Activated CD8-positive, alpha-beta T cell treated with anti-CD3 and anti-CD28 coated beads, Interleukin-2, amount 10 ng/mL, durations not matched to agents 7 days and 5 days (primary cell): ENCODE results near the gene TRIM17. TPM values are rescaled to one million over a fixed set of nuclear protein-coding genes. Genes with fewer than 3 reads are reported as not detected.

ENCODE experiments used
- ATAC-seq: fragments of 150-1000 bp; cut with Tn5 transposase; one replicate; pipeline ENCODE4 v1.10.0; 2021; ENCODE audit warnings: moderate library complexity
- CTCF ChIA-PET: fragments of 350-600 bp; sonication (Branson Sonifier 250); formaldehyde crosslinking; loops from one replicate; lab custom pipeline; 2021; ENCODE audit warnings: antibody characterized with exemption; lab: Charles Lee
- POLR2A ChIA-PET: fragments of 350-600 bp; sonication (Branson Sonifier 250); formaldehyde crosslinking; loops from one replicate; lab custom pipeline; 2021; ENCODE audit warnings: antibody characterized with exemption; lab: Charles Lee
- DNase-seq: peaks from one replicate; pipeline ENCODE4 v3.0.0-alpha.2; 2020
- H3K27ac Mint-ChIP-seq: one replicate; pipeline ENCODE4 v1.8.0; 2021; ENCODE audit warnings: mild to moderate bottlenecking, mixed read lengths
- H3K27me3 Mint-ChIP-seq: one replicate; pipeline ENCODE4 v1.8.0; 2021; ENCODE audit warnings: low read depth, mixed read lengths
- H3K36me3 Mint-ChIP-seq: one replicate; pipeline ENCODE4 v1.8.0; 2021; ENCODE audit warnings: low read depth, mixed read lengths
- H3K4me1 Mint-ChIP-seq: one replicate; pipeline ENCODE4 v1.8.0; 2021; ENCODE audit warnings: low read depth, mixed read lengths
- H3K4me3 Mint-ChIP-seq: one replicate; pipeline ENCODE4 v1.8.0; 2021; ENCODE audit warnings: mild to moderate bottlenecking, mixed read lengths
- H3K9me3 Mint-ChIP-seq: one replicate; pipeline ENCODE4 v1.8.0; 2022; ENCODE audit warnings: mixed read lengths; ENCODE audit not compliant: insufficient read depth
- total RNA-seq, 2 experiments: library from RNA; stranded (reverse); gene quantifications; one replicate each; pipeline ENCODE4 v1.2.3, GENCODE V29; 2021

The TRIM17 gene
- total RNA-seq, 2 experiments from 2014 or later: 2.8 to 4.0 TPM

DNA sequence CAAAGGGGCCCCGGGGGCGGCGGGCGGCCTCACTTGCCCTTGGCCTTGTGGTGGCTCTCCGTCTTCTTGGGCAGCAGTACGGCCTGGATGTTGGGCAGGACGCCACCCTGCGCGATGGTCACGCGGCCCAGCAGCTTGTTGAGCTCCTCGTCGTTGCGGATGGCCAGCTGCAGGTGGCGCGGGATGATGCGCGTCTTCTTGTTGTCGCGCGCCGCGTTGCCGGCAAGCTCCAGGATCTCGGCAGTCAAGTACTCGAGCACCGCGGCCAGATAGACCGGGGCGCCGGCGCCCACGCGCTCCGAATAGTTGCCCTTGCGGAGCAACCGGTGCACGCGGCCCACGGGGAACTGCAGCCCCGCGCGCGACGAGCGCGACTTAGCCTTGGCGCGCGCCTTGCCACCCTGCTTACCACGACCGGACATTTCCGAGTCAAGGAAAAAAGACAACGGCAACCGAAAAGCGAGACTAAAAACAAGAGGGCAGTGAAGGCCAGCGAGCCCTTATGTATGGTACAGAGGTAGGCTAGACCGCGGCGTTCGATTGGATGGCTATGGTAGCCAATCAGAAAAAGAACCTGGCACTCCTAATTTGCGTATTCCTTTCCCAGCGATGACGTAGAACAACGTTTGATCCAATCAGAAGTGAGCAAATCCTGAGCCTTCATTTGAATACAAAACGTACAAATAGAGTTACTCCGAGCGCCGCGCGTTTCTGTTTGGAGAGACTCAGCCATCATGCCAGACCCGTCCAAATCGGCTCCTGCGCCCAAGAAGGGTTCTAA lies 40.9 kb upstream of the TRIM17 start:
- Mint-ChIP-seq H3K4me3 (peak overlapping the region; percentile 99), H3K4me1 (peaks cover 51% of the 10 kb centered on the region), H3K9me3 (no peaks in the 10 kb centered on the region), H3K27me3 (no peaks in the 10 kb centered on the region), H3K36me3 (peaks cover 30% of the 10 kb centered on the region), H3K27ac (peak overlapping the region; percentile 100)
- POLR2A ChIA-PET: interaction anchor here (0.6 to 5.0 kb wide), 27 partner anchors 8 to 351 kb away, joined by 3 to 60 read pairs (median 4); partner anchors contain the start of genes RNF187 and TRIM11
- DNase-seq (peak; percentile 95), ATAC-seq (peak; percentile 82)
- CTCF ChIA-PET: interaction anchor here (1.1 to 12.6 kb wide), 14 partner anchors 8 to 292 kb away, joined by 3 to 123 read pairs (median 4); partner anchors contain the start of genes IBA57 and RNF187

DNA sequence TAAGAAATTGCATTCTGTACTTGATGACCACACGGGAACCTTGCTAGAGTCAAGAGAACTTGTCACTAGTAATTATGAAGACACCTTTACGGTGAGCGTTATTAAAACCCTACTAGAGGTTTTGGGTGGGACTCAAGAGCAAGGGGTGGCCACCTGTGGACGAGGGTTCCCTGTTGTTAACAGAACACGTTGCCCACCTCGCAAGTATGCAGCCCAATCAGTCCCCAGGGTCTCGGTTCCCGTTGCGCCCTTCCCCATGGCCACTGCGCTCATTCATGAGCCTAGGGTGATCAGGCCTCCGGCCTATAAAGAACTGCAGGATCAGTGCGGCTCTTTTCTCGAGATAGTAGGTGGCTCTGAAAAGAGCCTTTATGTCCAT lies 40.3 kb upstream of the TRIM17 start:
- peak overlapping the region; percentile 99 for H3K4me3 Mint-ChIP-seq
- H3K9me3 Mint-ChIP-seq: no peaks in the 10 kb centered on the region
- H3K27ac Mint-ChIP-seq: peak overlapping the region; percentile 100
- peaks cover 46% of the 10 kb centered on the region for H3K4me1 Mint-ChIP-seq
- H3K27me3 Mint-ChIP-seq: no peaks in the 10 kb centered on the region
- ATAC-seq: peak; percentile 9
- DNase-seq: no peak
- ChIA-PET CTCF (interaction anchor here (0.8 to 12.6 kb wide), 13 partner anchors 9 to 186 kb away, joined by 3 to 123 read pairs (median 4); partner anchors contain the start of gene RNF187), POLR2A (interaction anchor here (0.6 to 5.0 kb wide), 22 partner anchors 9 to 350 kb away, joined by 3 to 60 read pairs (median 4); partner anchors contain the start of genes RNF187 and TRIM11)
- peaks cover 26% of the 10 kb centered on the region for H3K36me3 Mint-ChIP-seq

GRCh38 chr1:228456252-228457016 lies 39.8 kb upstream of the TRIM17 start:
- ChIA-PET CTCF (interaction anchor here (0.6 to 12.6 kb wide), 11 partner anchors 9 to 320 kb away, joined by 3 to 123 read pairs (median 4); no protein-coding TSS in a partner anchor), POLR2A (interaction anchor here (0.9 to 5.0 kb wide), 6 partner anchors 9 to 347 kb away, joined by 3 to 60 read pairs (median 12); partner anchors contain the start of genes MRPL55, RNF187 and TRIM11)
- Mint-ChIP-seq H3K9me3 (no peaks in the 10 kb centered on the region), H3K27ac (peak overlapping the region; percentile 100), H3K4me1 (peaks cover 43% of the 10 kb centered on the region), H3K4me3 (peak overlapping the region; percentile 99), H3K27me3 (no peaks in the 10 kb centered on the region), H3K36me3 (peaks cover 23% of the 10 kb centered on the region)
- ATAC-seq (no peak), DNase-seq (no peak)

GRCh38 chr1:228455715-228456114 lies 39.1 kb upstream of the TRIM17 start:
- Mint-ChIP-seq H3K27ac (no peak overlapping the region), H3K4me3 (peak overlapping the region; percentile 66), H3K36me3 (peaks cover 16% of the 10 kb centered on the region), H3K9me3 (no peaks in the 10 kb centered on the region), H3K27me3 (no peaks in the 10 kb centered on the region), H3K4me1 (peaks cover 36% of the 10 kb centered on the region)
- CTCF ChIA-PET: interaction anchor here (1.0 to 12.6 kb wide), 8 partner anchors 15 to 325 kb away, joined by 3 to 123 read pairs (median 4); no protein-coding TSS in a partner anchor
- ATAC-seq (no peak), DNase-seq (no peak)
- POLR2A ChIA-PET: interaction anchor here (0.9 to 5.0 kb wide), 5 partner anchors 9 to 346 kb away, joined by 3 to 60 read pairs (median 4); partner anchors contain the start of genes MRPL55 and TRIM11

DNA sequence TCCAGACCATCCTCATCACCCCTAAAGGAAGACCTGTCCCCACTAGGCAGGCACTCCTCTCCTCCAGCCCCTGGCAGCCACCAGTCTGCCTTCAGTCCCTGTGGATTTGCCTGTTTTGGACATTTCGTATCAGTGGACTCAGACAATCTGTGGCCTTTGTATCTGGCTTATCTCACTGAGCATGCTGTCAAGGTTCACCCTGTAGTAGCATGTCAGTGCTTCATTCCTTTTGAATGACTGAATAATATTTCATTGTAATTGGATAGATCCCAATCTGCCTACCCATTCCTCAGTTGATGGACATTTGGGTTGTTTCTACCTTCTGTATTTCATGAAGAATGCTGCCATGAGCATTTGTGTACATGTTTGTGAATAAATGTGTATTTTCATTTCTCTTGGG lies 37.6 kb upstream of the TRIM17 start:
- Mint-ChIP-seq H3K4me3 (no peak overlapping the region), H3K27me3 (peaks cover under 1% of the 10 kb centered on the region), H3K9me3 (no peaks in the 10 kb centered on the region), H3K36me3 (peaks cover 12% of the 10 kb centered on the region), H3K4me1 (peaks cover 36% of the 10 kb centered on the region), H3K27ac (peak overlapping the region; percentile 19)
- ChIA-PET POLR2A (interaction anchor here (2.8 to 5.0 kb wide), 2 partner anchors 11 to 49 kb away, joined by 14 to 60 read pairs; partner anchors contain the start of gene TRIM11), CTCF (no interaction called here)
- no peak for ATAC-seq
- DNase-seq: no peak

DNA sequence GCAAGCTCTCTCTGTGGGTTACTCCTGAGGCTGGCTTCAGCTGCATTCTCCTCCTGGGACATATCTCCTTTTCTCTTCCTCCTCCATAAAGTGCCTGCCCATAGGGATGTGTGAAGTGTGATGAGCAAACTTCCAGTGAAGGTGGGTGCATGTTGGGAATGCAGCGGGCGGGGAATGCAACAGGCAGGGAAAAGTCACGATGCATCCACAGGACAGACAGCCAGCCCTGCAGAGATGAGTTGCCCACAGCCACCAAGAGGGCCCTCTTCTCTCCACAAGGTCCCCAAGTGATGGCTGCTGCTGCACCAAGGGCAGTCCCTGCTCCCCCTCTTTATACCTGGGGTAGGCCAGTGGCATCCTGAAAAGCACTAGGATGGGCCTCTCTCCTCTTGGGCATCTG lies 37.0 kb upstream of the TRIM17 start:
- Mint-ChIP-seq H3K4me3 (no peak overlapping the region), H3K4me1 (peaks cover 34% of the 10 kb centered on the region), H3K9me3 (no peaks in the 10 kb centered on the region), H3K36me3 (peaks cover 11% of the 10 kb centered on the region), H3K27me3 (peaks cover 3% of the 10 kb centered on the region), H3K27ac (no peak overlapping the region)
- ATAC-seq (no peak), DNase-seq (no peak)
- POLR2A ChIA-PET: no interaction called here
- CTCF ChIA-PET: no interaction called here

- H3K27ac Mint-ChIP-seq: peak overlapping the region; percentile 1
- POLR2A ChIA-PET: interaction anchor here (1.3 kb wide), 1 partner anchor 20 kb away, joined by 3 read pairs; no protein-coding TSS in a partner anchor
- no peak for DNase-seq
- peaks cover 7% of the 10 kb centered on the region for H3K27me3 Mint-ChIP-seq
- no peaks in the 10 kb centered on the region for H3K9me3 Mint-ChIP-seq
- ATAC-seq: no peak
- H3K36me3 Mint-ChIP-seq: peaks cover 10% of the 10 kb centered on the region
- H3K4me3 Mint-ChIP-seq: no peak overlapping the region
- CTCF ChIA-PET: no interaction called here
- peaks cover 31% of the 10 kb centered on the region for H3K4me1 Mint-ChIP-seq
These were observed 36.4 kb upstream of the TRIM17 start for GRCh38 chr1:228453022-228453560.

- POLR2A ChIA-PET: interaction anchor here (1.3 kb wide), 1 partner anchor 20 kb away, joined by 3 read pairs; no protein-coding TSS in a partner anchor
- no peak for DNase-seq
- Mint-ChIP-seq H3K27ac (no peak overlapping the region), H3K4me3 (no peak overlapping the region), H3K9me3 (no peaks in the 10 kb centered on the region), H3K36me3 (peaks cover 8% of the 10 kb centered on the region), H3K27me3 (peaks cover 13% of the 10 kb centered on the region), H3K4me1 (peaks cover 31% of the 10 kb centered on the region)
- CTCF ChIA-PET: no interaction called here
- no peak for ATAC-seq
These were observed 35.7 kb upstream of the TRIM17 start for GRCh38 chr1:228452194-228453021.

DNA sequence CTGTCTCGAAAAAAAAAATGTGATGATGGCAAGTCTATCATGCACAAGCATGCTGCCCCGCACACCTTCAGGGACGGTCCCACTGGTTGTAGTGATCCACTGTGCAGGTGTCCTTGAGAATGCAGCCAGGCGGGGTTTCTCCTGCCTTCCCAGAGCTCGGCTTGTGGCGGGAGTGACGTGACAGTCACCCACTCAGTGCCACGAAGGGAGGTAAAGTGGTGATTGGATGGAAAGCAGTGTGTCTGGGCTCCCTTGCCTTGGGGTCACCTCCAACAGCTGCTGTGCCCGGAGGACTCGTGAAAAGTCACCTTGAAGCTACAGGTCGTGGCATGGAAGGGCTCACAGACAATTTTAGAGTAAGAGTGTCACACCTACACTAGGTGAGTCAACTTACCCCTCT lies 33.5 kb upstream of the TRIM17 start:
- DNase-seq (no peak), ATAC-seq (no peak)
- Mint-ChIP-seq H3K4me3 (no peak overlapping the region), H3K27ac (no peak overlapping the region), H3K36me3 (peaks cover 5% of the 10 kb centered on the region), H3K27me3 (peaks cover 28% of the 10 kb centered on the region), H3K4me1 (peaks cover 36% of the 10 kb centered on the region), H3K9me3 (no peaks in the 10 kb centered on the region)
- ChIA-PET POLR2A (interaction anchor here (1.1 kb wide), 2 partner anchors 16 to 37 kb away, joined by 3 to 4 read pairs; partner anchors contain the start of gene RNF187), CTCF (no interaction called here)

GRCh38 chr1:228448372-228448771 lies 31.7 kb upstream of the TRIM17 start:
- no peaks in the 10 kb centered on the region for H3K9me3 Mint-ChIP-seq
- ChIA-PET CTCF (interaction anchor here (1.0 kb wide), 1 partner anchor 24 kb away, joined by 4 read pairs; no protein-coding TSS in a partner anchor), POLR2A (no interaction called here)
- no peak overlapping the region for H3K4me3 Mint-ChIP-seq
- no peak for DNase-seq
- no peaks in the 10 kb centered on the region for H3K36me3 Mint-ChIP-seq
- ATAC-seq: no peak
- H3K27ac Mint-ChIP-seq: no peak overlapping the region
- H3K4me1 Mint-ChIP-seq: peaks cover 25% of the 10 kb centered on the region
- peaks cover 39% of the 10 kb centered on the region for H3K27me3 Mint-ChIP-seq
